OCI-LY1 (cell line): ENCODE measurements around the gene TUBD1.

Source experiments
- H2AFZ ChIP-seq: fragments of 200-600 bp; sonication (generic), shearing (Covaris generic); 2 replicates; pipeline ENCODE4 v1.6.0; 2014; ENCODE audit warnings: antibody characterized with exemption, mild to moderate bottlenecking, low read length
- H3F3A ChIP-seq: fragments of 200-600 bp; sonication (generic), shearing (Covaris generic); 2 replicates; pipeline ENCODE4 v1.6.0; 2014; ENCODE audit warnings: mild to moderate bottlenecking, antibody characterized with exemption, low read length, moderate library complexity; ENCODE audit not compliant: insufficient read depth
- H3K27ac ChIP-seq: fragments of 200-600 bp; sonication (generic); 2 replicates; pipeline ENCODE4 v1.5.1; 2014; ENCODE audit warnings: low read length, mixed run types, mild to moderate bottlenecking, low read depth; ENCODE audit not compliant: poor library complexity, severe bottlenecking
- H3K27me3 ChIP-seq: fragments of 200-600 bp; sonication (generic); 2 replicates; pipeline ENCODE4 v1.6.0; 2014; ENCODE audit warnings: antibody characterized with exemption, mild to moderate bottlenecking, low read length, moderate library complexity; ENCODE audit not compliant: insufficient read depth
- H3K36me3 ChIP-seq: fragments of 200-600 bp; sonication (generic); 2 replicates; pipeline ENCODE4 v1.6.1; 2014; ENCODE audit warnings: mild to moderate bottlenecking, antibody characterized with exemption, low read length, moderate library complexity, mixed read lengths; ENCODE audit not compliant: insufficient read depth
- H3K4me1 ChIP-seq: fragments of 200-600 bp; sonication (generic); 2 replicates; pipeline ENCODE4 v1.5.1; 2014; ENCODE audit warnings: mild to moderate bottlenecking, low read length, moderate library complexity; ENCODE audit not compliant: insufficient read depth, severe bottlenecking
- H3K4me2 ChIP-seq: fragments of 200-600 bp; sonication (generic), shearing (Covaris generic); 2 replicates; pipeline ENCODE4 v1.6.1; 2014; ENCODE audit warnings: low read length
- H3K4me3 ChIP-seq: fragments of 200-600 bp; sonication (generic); 2 replicates; pipeline ENCODE4 v1.5.1; 2014; ENCODE audit warnings: low read length, low read depth, mild to moderate bottlenecking, mixed read lengths; ENCODE audit not compliant: poor library complexity, severe bottlenecking
- H3K79me2 ChIP-seq: fragments of 200-600 bp; shearing (Covaris generic); 2 replicates; pipeline ENCODE4 v1.6.1; 2016; ENCODE audit warnings: mixed run types, low read length, mixed read lengths; ENCODE audit not compliant: insufficient read depth
- H3K9ac ChIP-seq: fragments of 200-600 bp; sonication (generic), shearing (Covaris generic); 2 replicates; pipeline ENCODE4 v1.6.1; 2014; ENCODE audit warnings: mild to moderate bottlenecking, low read length, mixed read lengths
- H3K9me2 ChIP-seq: fragments of 200-600 bp; sonication (generic), shearing (Covaris generic); 2 replicates; pipeline ENCODE4 v1.6.1; 2014; ENCODE audit warnings: low read depth, mild to moderate bottlenecking, low read length, mixed read lengths
- H3K9me3 ChIP-seq: fragments of 200-600 bp; shearing (Covaris generic); 2 replicates; pipeline ENCODE4 v1.6.1; 2014; ENCODE audit warnings: low read length, mixed read lengths
- H4K20me1 ChIP-seq: fragments of 200-600 bp; sonication (generic), shearing (Covaris generic); 2 replicates; pipeline ENCODE4 v1.6.0; 2016; ENCODE audit warnings: mild to moderate bottlenecking, low read length; ENCODE audit not compliant: insufficient read depth
- EZH2 ChIP-seq: fragments of 200-600 bp; sonication (generic), shearing (Covaris generic); IDR thresholded peaks from 2 replicates; pipeline ENCODE4 v1.8.0; 2017; ENCODE audit warnings: borderline replicate concordance, mixed run types, mild to moderate bottlenecking, antibody characterized with exemption, low read length, moderate library complexity, mixed read lengths
- TF ChIP-seq, protein P1 (sequence below): fragments of 200-600 bp; sonication (generic), shearing (Covaris generic); IDR thresholded peaks from 2 replicates; pipeline ENCODE4 v1.5.1; 2017; ENCODE audit warnings: mild to moderate bottlenecking, antibody characterized with exemption, low read length, moderate library complexity, mixed read lengths

Gene TUBD1

DNA sequence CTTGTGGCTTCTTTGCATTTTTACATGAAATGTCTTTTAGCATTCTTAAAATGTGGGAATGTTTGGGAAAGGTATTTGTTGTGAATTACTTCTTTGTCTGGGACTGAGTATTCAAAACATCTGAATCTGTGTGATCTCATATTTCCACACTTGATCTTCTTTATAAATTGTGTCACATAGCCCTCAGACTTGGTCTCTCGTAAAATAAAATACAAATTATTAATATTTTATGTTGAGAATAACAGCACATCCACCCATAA is 81.9 kb downstream of the TUBD1 start:
- H3F3A ChIP-seq, result no peaks in the 10 kb centered on the region
- no peak overlapping the region for H3K9ac ChIP-seq
- no peak overlapping the region for H2AFZ ChIP-seq
- no peak overlapping the region for H3K4me3 ChIP-seq
- no peaks in the 10 kb centered on the region for H3K79me2 ChIP-seq
- no peaks in the 10 kb centered on the region for H3K27me3 ChIP-seq
- no peaks in the 10 kb centered on the region for H4K20me1 ChIP-seq
- no peak overlapping the region for H3K27ac ChIP-seq
- H3K9me2 ChIP-seq, result no peaks in the 10 kb centered on the region
- peaks cover 20% of the 10 kb centered on the region; the same call in 1 of the 2 replicates for H3K36me3 ChIP-seq
- H3K4me1 ChIP-seq, result peaks cover under 1% of the 10 kb centered on the region
- H3K9me3 ChIP-seq, result no peaks in the 10 kb centered on the region
- H3K4me2 ChIP-seq, result no peak overlapping the region
- TF ChIP-seq, protein P1, sequence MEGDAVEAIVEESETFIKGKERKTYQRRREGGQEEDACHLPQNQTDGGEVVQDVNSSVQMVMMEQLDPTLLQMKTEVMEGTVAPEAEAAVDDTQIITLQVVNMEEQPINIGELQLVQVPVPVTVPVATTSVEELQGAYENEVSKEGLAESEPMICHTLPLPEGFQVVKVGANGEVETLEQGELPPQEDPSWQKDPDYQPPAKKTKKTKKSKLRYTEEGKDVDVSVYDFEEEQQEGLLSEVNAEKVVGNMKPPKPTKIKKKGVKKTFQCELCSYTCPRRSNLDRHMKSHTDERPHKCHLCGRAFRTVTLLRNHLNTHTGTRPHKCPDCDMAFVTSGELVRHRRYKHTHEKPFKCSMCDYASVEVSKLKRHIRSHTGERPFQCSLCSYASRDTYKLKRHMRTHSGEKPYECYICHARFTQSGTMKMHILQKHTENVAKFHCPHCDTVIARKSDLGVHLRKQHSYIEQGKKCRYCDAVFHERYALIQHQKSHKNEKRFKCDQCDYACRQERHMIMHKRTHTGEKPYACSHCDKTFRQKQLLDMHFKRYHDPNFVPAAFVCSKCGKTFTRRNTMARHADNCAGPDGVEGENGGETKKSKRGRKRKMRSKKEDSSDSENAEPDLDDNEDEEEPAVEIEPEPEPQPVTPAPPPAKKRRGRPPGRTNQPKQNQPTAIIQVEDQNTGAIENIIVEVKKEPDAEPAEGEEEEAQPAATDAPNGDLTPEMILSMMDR, result no peak
- no peak for TF ChIP-seq EZH2
